Kasumi-1 (cell line): ENCODE results near the gene ADARB1.

Experiments used
- DNase-seq, 2 experiments: peaks; one replicate each; lab custom pipeline; 2025; lab: John Stamatoyannopoulos, UW

ADARB1 gene

GRCh38 chr21:45226540-45227326 is 152.4 kb downstream of the ADARB1 start:
- no peak for DNase-seq

- no peak for DNase-seq
These were observed 153.4 kb downstream of the ADARB1 start for GRCh38 chr21:45227735-45228134.

- DNase-seq = no peak
These were observed 153.8 kb downstream of the ADARB1 start for GRCh38 chr21:45228171-45228641.

- no peak for DNase-seq
These were observed 154.4 kb downstream of the ADARB1 start for GRCh38 chr21:45228656-45229240.

GRCh38 chr21:45231705-45232104 is 157.3 kb downstream of the ADARB1 start:
- DNase-seq = no peak

GRCh38 chr21:45234127-45234526 is 159.7 kb downstream of the ADARB1 start:
- DNase-seq = no peak

- no peak for DNase-seq
These were observed 160.6 kb downstream of the ADARB1 start for GRCh38 chr21:45234965-45235364.

GRCh38 chr21:45235488-45235887 is 161.1 kb downstream of the ADARB1 start:
- no peak for DNase-seq

- no peak for DNase-seq
These were observed 162.1 kb downstream of the ADARB1 start for GRCh38 chr21:45236481-45236880.

- DNase-seq = no peak
These were observed 163.0 kb downstream of the ADARB1 start for GRCh38 chr21:45237401-45237800.

- no peak for DNase-seq
These were observed 167.0 kb downstream of the ADARB1 start for GRCh38 chr21:45241357-45241756.

GRCh38 chr21:45243603-45244002 is 169.2 kb downstream of the ADARB1 start:
- no peak for DNase-seq

GRCh38 chr21:45244799-45245340 is 170.5 kb downstream of the ADARB1 start:
- no peak for DNase-seq

- no peak for DNase-seq
These were observed 172.3 kb downstream of the ADARB1 start for GRCh38 chr21:45246386-45247320.

- DNase-seq = no peak
These were observed 174.0 kb downstream of the ADARB1 start for GRCh38 chr21:45248301-45248892.

- no peak for DNase-seq
These were observed 174.6 kb downstream of the ADARB1 start for GRCh38 chr21:45248893-45249381.

GRCh38 chr21:45249626-45250025 is 175.2 kb downstream of the ADARB1 start:
- no peak for DNase-seq

- no peak for DNase-seq
These were observed 175.9 kb downstream of the ADARB1 start for GRCh38 chr21:45250272-45250671.

- DNase-seq = no peak
These were observed 176.7 kb downstream of the ADARB1 start for GRCh38 chr21:45250914-45251634.

- DNase-seq = no peak
These were observed 177.5 kb downstream of the ADARB1 start for GRCh38 chr21:45251635-45252447.
